ENCODE data around the gene PDP2. TPM values are rescaled to one million over a fixed set of nuclear protein-coding genes. Genes with fewer than 3 reads are reported as not detected.
A peak's percentile ranks its signal among the peaks of the same experiment; 100 is the strongest.
"Not testable (repeated sequence)": the region's sequence is repeated elsewhere in the genome, so short reads cannot be mapped to it uniquely, and the experiment has no call there.

Gene PDP2
- total RNA-seq, 1 donor: 6.2 TPM

DNA sequence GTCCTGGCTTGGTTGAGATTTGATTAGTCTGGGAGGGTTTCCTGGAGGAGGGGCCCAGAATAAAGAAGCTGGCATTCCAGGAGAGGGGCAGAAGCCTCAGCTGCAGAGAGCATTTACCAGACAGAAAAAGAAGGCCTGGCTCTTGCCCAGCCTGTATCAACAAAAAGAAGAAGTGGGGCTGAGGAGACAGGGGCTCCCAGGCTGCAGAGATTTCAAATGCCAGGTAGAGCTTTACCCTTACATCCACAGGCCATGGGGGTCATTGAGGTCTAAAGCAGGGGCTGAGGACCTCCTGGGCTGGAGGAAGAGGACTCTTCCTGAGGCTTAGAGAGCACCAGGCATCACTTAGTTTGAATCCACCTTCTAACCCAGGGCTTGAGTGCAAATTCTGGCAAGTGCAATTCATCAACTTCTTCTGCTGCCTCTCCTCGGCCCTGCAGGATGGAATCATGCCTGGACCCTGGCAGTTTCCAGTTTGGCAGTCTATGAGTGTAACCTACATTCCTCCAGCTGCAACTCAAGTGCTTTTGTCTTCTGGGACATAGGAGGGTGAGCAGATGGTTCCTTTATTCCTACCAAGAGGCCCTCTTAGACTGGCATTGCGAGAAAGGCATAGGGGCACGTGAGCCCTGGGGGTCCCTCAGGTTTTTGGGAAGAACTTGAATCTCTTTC is 20.8 kb upstream of the PDP2 start:
- TF ChIP-seq, protein P1, sequence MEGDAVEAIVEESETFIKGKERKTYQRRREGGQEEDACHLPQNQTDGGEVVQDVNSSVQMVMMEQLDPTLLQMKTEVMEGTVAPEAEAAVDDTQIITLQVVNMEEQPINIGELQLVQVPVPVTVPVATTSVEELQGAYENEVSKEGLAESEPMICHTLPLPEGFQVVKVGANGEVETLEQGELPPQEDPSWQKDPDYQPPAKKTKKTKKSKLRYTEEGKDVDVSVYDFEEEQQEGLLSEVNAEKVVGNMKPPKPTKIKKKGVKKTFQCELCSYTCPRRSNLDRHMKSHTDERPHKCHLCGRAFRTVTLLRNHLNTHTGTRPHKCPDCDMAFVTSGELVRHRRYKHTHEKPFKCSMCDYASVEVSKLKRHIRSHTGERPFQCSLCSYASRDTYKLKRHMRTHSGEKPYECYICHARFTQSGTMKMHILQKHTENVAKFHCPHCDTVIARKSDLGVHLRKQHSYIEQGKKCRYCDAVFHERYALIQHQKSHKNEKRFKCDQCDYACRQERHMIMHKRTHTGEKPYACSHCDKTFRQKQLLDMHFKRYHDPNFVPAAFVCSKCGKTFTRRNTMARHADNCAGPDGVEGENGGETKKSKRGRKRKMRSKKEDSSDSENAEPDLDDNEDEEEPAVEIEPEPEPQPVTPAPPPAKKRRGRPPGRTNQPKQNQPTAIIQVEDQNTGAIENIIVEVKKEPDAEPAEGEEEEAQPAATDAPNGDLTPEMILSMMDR (IDR thresholded peaks at IDR 0.05; ENCODE audit: insufficient read depth, low read length): no peak
- DNase-seq (ENCODE audit: low read depth): no peak
- H3K4me3 ChIP-seq (ENCODE audit: low read depth, low read length): no peak overlapping the region

DNA sequence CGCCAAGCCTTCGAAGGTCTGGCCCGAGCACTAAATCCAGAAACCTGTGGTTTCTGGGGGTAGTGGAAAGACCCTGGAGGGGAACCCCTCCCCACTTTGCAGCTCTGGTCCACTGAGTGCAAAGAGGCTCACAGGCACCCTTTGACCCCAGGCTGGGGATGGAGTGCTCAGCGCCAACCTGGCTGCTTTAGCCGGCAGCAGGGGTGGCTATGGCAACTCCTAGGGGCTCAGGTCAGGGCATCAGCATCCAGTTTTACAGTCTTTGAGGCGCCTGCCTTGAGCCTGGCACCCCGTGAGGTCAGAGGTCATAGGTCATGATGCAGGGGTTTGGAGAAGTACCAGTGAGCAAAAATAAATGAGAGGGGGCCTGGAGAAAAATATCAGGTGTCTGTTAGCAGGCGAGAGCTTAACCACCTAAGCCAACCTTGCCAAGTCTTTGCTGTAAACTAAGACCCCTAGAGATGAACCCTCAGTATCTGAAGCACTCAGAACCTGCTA is 18.2 kb upstream of the PDP2 start:
- TF ChIP-seq, protein P1 (IDR thresholded peaks at IDR 0.05; ENCODE audit: insufficient read depth, low read length): no peak
- no peak overlapping the region for H3K4me3 ChIP-seq (ENCODE audit: low read depth, low read length)
- DNase-seq (ENCODE audit: low read depth): no peak

DNA sequence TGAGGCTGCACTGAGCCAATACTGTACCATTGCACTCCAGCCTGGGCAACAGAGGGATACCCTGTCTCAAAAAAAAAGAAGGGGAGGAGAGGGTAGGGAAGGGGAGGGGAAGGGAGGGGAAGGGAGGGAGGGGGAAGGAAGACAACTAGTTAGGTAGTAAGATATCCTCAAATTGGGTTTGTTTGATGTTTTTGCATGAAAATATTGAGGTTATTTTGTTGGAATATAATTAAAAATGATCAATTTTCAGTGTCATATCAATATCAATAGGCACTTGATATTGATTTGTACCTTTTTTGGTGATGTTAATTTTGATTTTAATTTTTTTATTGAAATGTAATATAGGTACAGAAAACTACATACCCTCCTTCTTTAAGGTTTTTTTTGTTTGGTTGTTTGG is 16.6 kb upstream of the PDP2 start:
- TF ChIP-seq, protein P1 (IDR thresholded peaks at IDR 0.05; ENCODE audit: insufficient read depth, low read length): no peak
- H3K4me3 ChIP-seq (ENCODE audit: low read depth, low read length): no peak overlapping the region
- DNase-seq (ENCODE audit: low read depth): no peak

DNA sequence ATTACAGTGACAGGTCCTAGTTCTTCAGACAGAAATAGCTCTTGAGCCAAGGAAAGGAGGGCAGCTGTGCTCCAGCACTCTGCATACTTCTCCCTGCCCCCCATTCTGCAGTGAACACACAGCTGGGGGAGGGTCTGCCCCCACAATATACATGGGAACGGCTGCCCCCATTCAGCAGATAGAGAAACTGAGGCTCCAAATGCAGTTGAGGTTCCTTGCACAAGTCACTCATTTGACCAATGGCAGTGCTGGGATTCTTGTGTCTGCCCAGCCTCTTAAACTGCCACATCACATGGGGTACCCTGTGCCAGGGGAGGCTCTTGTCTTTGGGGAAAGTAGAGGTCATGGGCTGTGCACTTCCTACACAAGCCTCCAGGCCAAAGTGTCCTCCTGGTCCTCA is 10.9 kb upstream of the PDP2 start:
- no peak for DNase-seq (ENCODE audit: low read depth)
- TF ChIP-seq, protein P1 (IDR thresholded peaks at IDR 0.05; ENCODE audit: insufficient read depth, low read length): no peak
- no peak overlapping the region for H3K4me3 ChIP-seq (ENCODE audit: low read depth, low read length)

DNA sequence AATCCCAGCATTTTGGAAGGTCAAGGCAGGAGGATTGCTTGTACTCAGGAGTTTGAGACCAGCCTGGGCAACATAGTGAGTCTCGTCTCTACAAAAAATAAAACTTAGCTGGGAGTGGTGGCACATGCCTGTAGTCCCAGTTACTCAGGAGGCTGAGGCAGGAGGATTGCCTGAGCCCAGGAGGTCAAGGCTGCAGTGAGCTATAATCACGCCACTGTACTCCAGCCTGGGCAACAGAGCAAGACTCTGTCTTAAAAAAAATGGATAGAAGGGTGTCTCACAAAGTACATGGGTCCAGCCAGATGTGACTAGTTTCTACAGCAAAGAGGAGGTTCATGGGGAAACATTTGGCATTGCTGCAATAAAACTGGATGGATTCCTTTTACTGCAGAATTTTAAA is 9.0 kb upstream of the PDP2 start:
- DNase-seq (ENCODE audit: low read depth); H3K4me3 ChIP-seq (ENCODE audit: low read depth, low read length): not testable (repeated sequence)

DNA sequence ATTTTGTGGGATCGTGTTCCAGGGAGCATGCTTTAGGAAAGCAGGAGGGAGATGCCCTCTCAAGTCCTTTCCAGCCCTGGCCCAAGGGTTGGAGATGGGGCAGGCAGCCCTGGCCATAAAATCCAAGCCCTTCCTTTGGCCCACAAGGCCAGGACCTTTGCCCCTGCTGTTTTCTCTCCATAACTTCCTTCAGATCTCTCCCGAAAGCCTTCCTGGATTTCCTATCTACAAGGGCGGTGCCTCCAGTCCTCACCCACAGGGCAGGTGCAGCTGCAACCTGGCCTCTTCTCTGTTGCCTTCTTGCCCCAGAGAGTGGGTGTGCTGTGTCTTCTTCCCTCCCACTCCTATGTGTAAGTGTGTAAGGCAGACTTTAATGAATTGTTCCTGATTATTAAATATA is 8.5 kb upstream of the PDP2 start:
- no peak overlapping the region for H3K4me3 ChIP-seq (ENCODE audit: low read depth, low read length)
- TF ChIP-seq, protein P1 (IDR thresholded peaks at IDR 0.05; ENCODE audit: insufficient read depth, low read length): no peak
- no peak for DNase-seq (ENCODE audit: low read depth)

DNA sequence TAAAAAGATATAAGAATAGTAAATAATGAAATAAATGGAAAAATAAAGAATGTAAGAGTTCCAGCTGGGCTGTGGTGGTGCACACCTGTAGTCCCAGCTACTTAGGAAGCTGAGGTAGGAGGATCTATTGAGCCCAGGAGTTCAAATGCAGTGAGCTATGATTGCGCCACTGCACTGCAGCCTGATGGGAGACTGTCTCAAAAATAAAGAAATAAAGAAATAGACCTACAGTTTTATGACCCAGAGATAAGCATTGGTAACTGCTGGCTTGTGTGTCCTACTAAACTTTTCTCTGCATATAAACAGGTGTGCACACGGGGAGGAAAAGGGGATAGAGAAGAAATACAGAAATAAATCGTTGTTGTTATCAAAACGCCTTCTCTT is 7.8 kb upstream of the PDP2 start:
- DNase-seq (ENCODE audit: low read depth): no peak
- TF ChIP-seq, protein P1 (IDR thresholded peaks at IDR 0.05; ENCODE audit: insufficient read depth, low read length): no peak
- H3K4me3 ChIP-seq (ENCODE audit: low read depth, low read length): peak overlapping the region; percentile 61
